ENCODE results near the gene BTBD9.

DNA sequence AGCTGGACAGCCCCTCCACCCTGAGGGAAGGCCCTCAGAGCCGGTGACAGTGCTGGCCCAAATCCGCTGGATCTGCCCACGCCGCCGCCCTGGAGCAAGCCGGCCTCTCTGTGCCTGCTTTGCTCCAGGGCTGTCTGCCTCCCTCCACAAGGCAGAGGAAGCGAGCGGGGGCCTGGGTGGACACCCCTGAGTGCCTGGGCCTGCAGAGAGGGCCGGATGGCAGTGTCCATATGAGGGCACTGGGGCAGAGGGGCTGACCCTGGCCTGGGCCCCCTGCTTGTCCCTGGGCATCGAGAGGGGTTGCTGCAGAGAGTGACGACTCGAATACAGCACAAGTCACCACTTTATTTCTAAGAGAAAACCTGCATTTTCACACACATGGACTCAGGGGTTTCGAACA is 471.6 kb downstream of the BTBD9 start:
- TF ChIP-seq RARB (CRISPR knock-in tag; IDR thresholded peaks at IDR 0.05) (no peak), BACH2 (CRISPR knock-in tag; IDR thresholded peaks at IDR 0.05; ENCODE audit: borderline replicate concordance) (no peak), ZNF565 (CRISPR knock-in tag; conservative IDR thresholded peaks at IDR 0.05; ENCODE audit: low read depth) (no peak), PATZ1 (CRISPR knock-in tag; IDR thresholded peaks at IDR 0.05; ENCODE audit: borderline replicate concordance) (no peak), ZFP30 (CRISPR knock-in tag; IDR thresholded peaks at IDR 0.05) (no peak), ZFP3 (CRISPR knock-in tag; IDR thresholded peaks at IDR 0.05) (no peak), GLIS3 (CRISPR knock-in tag; IDR thresholded peaks at IDR 0.05) (no peak), OSR1 (CRISPR knock-in tag; IDR thresholded peaks at IDR 0.05) (no peak), CSDC2 (CRISPR knock-in tag; IDR thresholded peaks at IDR 0.05) (no peak), ARNTL (CRISPR knock-in tag; IDR thresholded peaks at IDR 0.05; ENCODE audit: borderline replicate concordance, low read depth) (no peak), CREB5 (CRISPR knock-in tag; IDR thresholded peaks at IDR 0.05; ENCODE audit: low read depth) (no peak), TSHZ2 (CRISPR knock-in tag; IDR thresholded peaks at IDR 0.05) (no peak), ESRRG (CRISPR knock-in tag; IDR thresholded peaks at IDR 0.05) (no peak)
- TF ChIP-seq, protein P1, sequence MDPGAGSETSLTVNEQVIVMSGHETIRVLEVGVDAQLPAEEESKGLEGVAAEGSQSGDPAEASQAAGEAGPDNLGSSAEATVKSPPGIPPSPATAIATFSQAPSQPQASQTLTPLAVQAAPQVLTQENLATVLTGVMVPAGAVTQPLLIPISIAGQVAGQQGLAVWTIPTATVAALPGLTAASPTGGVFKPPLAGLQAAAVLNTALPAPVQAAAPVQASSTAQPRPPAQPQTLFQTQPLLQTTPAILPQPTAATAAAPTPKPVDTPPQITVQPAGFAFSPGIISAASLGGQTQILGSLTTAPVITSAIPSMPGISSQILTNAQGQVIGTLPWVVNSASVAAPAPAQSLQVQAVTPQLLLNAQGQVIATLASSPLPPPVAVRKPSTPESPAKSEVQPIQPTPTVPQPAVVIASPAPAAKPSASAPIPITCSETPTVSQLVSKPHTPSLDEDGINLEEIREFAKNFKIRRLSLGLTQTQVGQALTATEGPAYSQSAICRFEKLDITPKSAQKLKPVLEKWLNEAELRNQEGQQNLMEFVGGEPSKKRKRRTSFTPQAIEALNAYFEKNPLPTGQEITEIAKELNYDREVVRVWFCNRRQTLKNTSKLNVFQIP (CRISPR knock-in tag; IDR thresholded peaks at IDR 0.05; ENCODE audit: borderline replicate concordance, low read depth): no peak
